HEK293 (cell line): Measurements from ENCODE around the gene CRNKL1.

Experiments used
- RBAK ChIP-seq: fragments of 450-650 bp; formaldehyde crosslinking; IDR thresholded peaks from 2 replicates; pipeline ENCODE4 v1.5.1; 2016; ENCODE audit warnings: missing biosample characterization, missing genetic modification characterization
- WT1 ChIP-seq: fragments of 450-650 bp; formaldehyde crosslinking; IDR thresholded peaks from 2 replicates; pipeline ENCODE4 v1.5.1; 2016; ENCODE audit warnings: missing biosample characterization, missing genetic modification characterization
- ZNF121 ChIP-seq: fragments of 450-650 bp; formaldehyde crosslinking; IDR thresholded peaks from 2 replicates; pipeline ENCODE4 v1.5.1; 2016; ENCODE audit warnings: missing biosample characterization, missing genetic modification characterization
- ZNF184 ChIP-seq: fragments of 450-650 bp; IDR thresholded peaks from 2 replicates; pipeline ENCODE4 v1.5.1; 2018; ENCODE audit warnings: missing biosample characterization, mild to moderate bottlenecking, missing genetic modification characterization
- ZNF510 ChIP-seq: fragments of 450-650 bp; formaldehyde crosslinking; IDR thresholded peaks from 2 replicates; pipeline ENCODE4 v1.5.1; 2018; ENCODE audit warnings: mild to moderate bottlenecking, missing genetic modification characterization, missing biosample characterization; ENCODE audit not compliant: insufficient replicate concordance
- ZNF639 ChIP-seq: fragments of 450-650 bp; formaldehyde crosslinking; IDR thresholded peaks from 2 replicates; pipeline ENCODE4 v1.5.1; 2016; ENCODE audit warnings: missing biosample characterization, missing genetic modification characterization
- ZNF654 ChIP-seq: fragments of 450-650 bp; formaldehyde crosslinking; IDR thresholded peaks from 2 replicates; pipeline ENCODE4 v1.5.1; 2016; ENCODE audit warnings: low read depth, missing biosample characterization, missing genetic modification characterization
- ZNF776 ChIP-seq: fragments of 450-650 bp; formaldehyde crosslinking; IDR thresholded peaks from 2 replicates; pipeline ENCODE4 v1.5.0; 2017; ENCODE audit warnings: missing biosample characterization, missing genetic modification characterization, borderline replicate concordance
- TF ChIP-seq, protein P1 (sequence below): fragments of 450-650 bp; formaldehyde crosslinking; IDR thresholded peaks from 2 replicates; pipeline ENCODE4 v1.5.1; 2016; ENCODE audit warnings: missing biosample characterization, missing genetic modification characterization

GRCh38 chr20:20009784-20010253, 42.4 kb downstream of the CRNKL1 start:
- TF ChIP-seq ZNF121 (tag by site-specific recombination) (no peak), ZNF184 (tag by site-specific recombination) (no peak), WT1 (tag by site-specific recombination) (no peak), ZNF510 (tag by site-specific recombination) (no peak), RBAK (tag by site-specific recombination) (no peak), ZNF776 (tag by site-specific recombination) (no peak), ZNF639 (tag by site-specific recombination) (no peak), ZNF654 (tag by site-specific recombination) (no peak)
- TF ChIP-seq, protein P1, sequence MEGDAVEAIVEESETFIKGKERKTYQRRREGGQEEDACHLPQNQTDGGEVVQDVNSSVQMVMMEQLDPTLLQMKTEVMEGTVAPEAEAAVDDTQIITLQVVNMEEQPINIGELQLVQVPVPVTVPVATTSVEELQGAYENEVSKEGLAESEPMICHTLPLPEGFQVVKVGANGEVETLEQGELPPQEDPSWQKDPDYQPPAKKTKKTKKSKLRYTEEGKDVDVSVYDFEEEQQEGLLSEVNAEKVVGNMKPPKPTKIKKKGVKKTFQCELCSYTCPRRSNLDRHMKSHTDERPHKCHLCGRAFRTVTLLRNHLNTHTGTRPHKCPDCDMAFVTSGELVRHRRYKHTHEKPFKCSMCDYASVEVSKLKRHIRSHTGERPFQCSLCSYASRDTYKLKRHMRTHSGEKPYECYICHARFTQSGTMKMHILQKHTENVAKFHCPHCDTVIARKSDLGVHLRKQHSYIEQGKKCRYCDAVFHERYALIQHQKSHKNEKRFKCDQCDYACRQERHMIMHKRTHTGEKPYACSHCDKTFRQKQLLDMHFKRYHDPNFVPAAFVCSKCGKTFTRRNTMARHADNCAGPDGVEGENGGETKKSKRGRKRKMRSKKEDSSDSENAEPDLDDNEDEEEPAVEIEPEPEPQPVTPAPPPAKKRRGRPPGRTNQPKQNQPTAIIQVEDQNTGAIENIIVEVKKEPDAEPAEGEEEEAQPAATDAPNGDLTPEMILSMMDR (tag by site-specific recombination): no peak
